NCI-H2107 (cell line): Measurements from ENCODE around the gene RRM2.
"Not testable (repeated sequence)": the region's sequence is repeated elsewhere in the genome, so short reads cannot be mapped to it uniquely, and the experiment has no call there.

ENCODE experiments used
- DNase-seq: peaks from one replicate; lab custom pipeline; 2025; lab: John Stamatoyannopoulos, UW

The RRM2 gene

GRCh38 chr2:10132596-10132995 lies 10.1 kb downstream of the RRM2 start:
- no peak for DNase-seq

- DNase-seq: no peak
These were observed 10.6 kb downstream of the RRM2 start for GRCh38 chr2:10132996-10133647.

- DNase-seq: no peak
These were observed 13.0 kb downstream of the RRM2 start for GRCh38 chr2:10135296-10136089.

GRCh38 chr2:10136101-10136934 lies 13.8 kb downstream of the RRM2 start:
- no peak for DNase-seq

- DNase-seq: no peak
These were observed 14.7 kb downstream of the RRM2 start for GRCh38 chr2:10137053-10137843.

GRCh38 chr2:10139536-10139935 lies 17.0 kb downstream of the RRM2 start:
- no peak for DNase-seq

- DNase-seq: no peak
These were observed 18.5 kb downstream of the RRM2 start for GRCh38 chr2:10140841-10141610.

GRCh38 chr2:10141736-10142639 lies 19.4 kb downstream of the RRM2 start:
- DNase-seq: no peak

GRCh38 chr2:10142640-10142965 lies 20.1 kb downstream of the RRM2 start:
- no peak for DNase-seq

GRCh38 chr2:10144771-10145518 lies 22.4 kb downstream of the RRM2 start:
- DNase-seq: no peak

GRCh38 chr2:10145519-10146357 lies 23.2 kb downstream of the RRM2 start:
- no peak for DNase-seq

- DNase-seq: no peak
These were observed 23.9 kb downstream of the RRM2 start for GRCh38 chr2:10146366-10147005.

GRCh38 chr2:10147050-10147660 lies 24.6 kb downstream of the RRM2 start:
- not testable (repeated sequence) for DNase-seq

GRCh38 chr2:10148268-10148667 lies 25.7 kb downstream of the RRM2 start:
- no peak for DNase-seq

- no peak for DNase-seq
These were observed 27.1 kb downstream of the RRM2 start for GRCh38 chr2:10149635-10150034.

GRCh38 chr2:10150436-10150835 lies 27.9 kb downstream of the RRM2 start:
- no peak for DNase-seq

- no peak for DNase-seq
These were observed 28.9 kb downstream of the RRM2 start for GRCh38 chr2:10151462-10151861.

GRCh38 chr2:10157293-10157692 lies 34.8 kb downstream of the RRM2 start:
- DNase-seq: no peak
